Measurements from ENCODE around the gene PLLP.

DNA sequence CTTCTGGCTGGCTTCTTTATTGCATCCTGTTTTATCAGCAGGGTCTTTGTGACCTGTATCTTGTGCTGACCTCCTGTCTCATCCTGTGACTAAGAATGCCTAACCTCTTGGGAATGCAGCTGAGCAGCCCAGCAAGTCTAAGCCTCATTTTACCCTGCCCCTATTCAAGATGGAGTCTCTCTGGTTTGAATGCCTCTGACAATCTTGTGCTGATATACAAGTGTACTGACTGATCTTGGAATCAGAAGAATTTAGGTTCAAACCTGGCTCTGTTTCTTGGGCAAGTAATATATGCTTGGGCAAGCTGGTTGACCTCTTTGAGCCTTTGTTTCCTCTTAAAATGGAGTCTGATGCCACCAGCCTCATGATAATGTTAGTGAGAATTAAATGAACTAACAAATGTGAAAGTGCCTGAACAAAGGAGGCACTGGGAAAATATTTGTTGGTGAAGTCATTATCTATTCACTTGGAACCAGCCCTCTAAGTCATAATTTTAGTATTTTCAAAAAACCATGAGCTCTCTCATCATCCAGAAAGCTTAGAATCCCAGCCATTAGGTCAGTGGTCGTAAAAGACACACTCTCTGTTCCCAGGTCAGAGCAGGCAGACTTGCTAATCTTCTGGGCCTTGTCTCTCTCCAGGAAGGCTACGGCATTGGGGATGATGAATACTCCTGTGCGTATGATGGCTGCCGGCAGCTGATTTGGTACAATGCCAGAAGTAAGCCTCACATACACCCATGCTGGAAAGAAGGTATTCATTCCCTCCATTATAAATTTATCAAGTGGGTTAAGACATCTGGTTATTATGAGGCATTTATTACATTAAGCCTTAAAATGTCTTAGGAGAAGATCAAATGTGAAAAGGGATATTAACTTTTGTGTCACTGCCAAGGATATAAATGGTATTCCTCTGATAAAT, 57.5 kb downstream of the PLLP start:
- TF ChIP-seq POLR2A (IDR thresholded peaks at IDR 0.05) (no peak), CTCF (IDR thresholded peaks at IDR 0.05) (no peak)

Data from sigmoid colon (tissue), 3 donors.